ENCODE measurements around the gene RING1.

DNA sequence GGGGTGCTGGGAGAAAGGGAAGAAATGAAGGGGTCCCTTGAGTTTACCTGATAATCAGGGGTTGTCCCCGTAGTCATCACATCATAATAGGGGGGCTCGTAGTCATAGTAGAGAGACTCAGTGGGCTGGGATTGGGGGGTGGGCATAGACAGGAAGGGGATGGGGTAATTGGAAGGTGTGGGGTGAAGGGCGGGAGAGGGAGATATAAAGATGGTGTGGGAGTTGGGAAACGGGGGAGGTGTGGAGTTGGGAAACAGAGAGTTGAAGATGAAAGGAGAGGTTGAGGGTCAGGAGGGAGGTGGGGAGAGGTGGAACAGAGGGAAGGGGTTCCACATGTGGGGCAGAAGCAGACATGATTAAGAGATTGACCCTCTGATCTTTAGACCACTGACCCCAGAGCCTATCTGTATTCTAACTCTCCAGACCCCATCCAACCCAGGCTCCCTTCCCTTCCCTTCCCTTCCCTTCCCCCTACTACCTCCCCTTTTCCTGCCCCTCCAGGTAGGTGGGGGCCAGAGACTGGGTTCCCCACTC is 22.6 kb upstream of the RING1 start:
- TF ChIP-seq GATA2 (IDR thresholded peaks at IDR 0.05; ENCODE audit: low read depth, low read length), result no peak
- no peak for TF ChIP-seq GATA3 (IDR thresholded peaks at IDR 0.05; ENCODE audit: low read depth, low read length)

All from SH-SY5Y (cell line).